Pancreas (tissue), 10 donors: ENCODE results near the gene MSANTD4. TPM values are rescaled to one million over a fixed set of nuclear protein-coding genes. Genes with fewer than 3 reads are reported as not detected.
A peak's percentile ranks its signal among the peaks of the same experiment; 100 is the strongest.

Source experiments
- ATAC-seq, 4 donors: fragments of 200-7000 bp; cut with Tn5 transposase; one replicate each; pipeline versions ENCODE4 v1.8.0 to v1.9.1; 2020; ENCODE audit warnings: mild to moderate bottlenecking in 4 of 4, moderate library complexity in 4 of 4
- DNase-seq, 6 donors: peaks; one replicate each; pipeline ENCODE4 v3.0.0-alpha.2; 2020
- FAIRE-seq: peaks from 2 replicates; lab custom pipeline; 2012; peaks lifted over from hg19 to GRCh38; lab: Jason Lieb, UNC
- H3K27ac ChIP-seq, 4 donors: fragments of 200-600 bp; sonication (generic); 1 replicate in 3 of 4; 2 replicates in 1 of 4; pipeline versions ENCODE4 v1.5.0 to v1.8.0; 2020
- H3K27me3 ChIP-seq, 4 donors: fragments of 200-600 bp; one replicate each; pipeline ENCODE4 v1.8.0; 2021
- H3K36me3 ChIP-seq, 3 donors: fragments of 200-600 bp; sonication (generic) in 1 of 3; one replicate each; pipeline versions ENCODE4 v1.5.0 to v1.8.0; 2020 to 2021
- H3K4me1 ChIP-seq, 3 donors: fragments of 200-600 bp; one replicate each; pipeline ENCODE4 v1.8.0; 2021
- H3K4me3 ChIP-seq, 4 donors: fragments of 200-600 bp; sonication (generic) in 2 of 4; one replicate each; pipeline versions ENCODE4 v1.5.0 to v1.8.0; 2020 to 2021
- H3K9me3 ChIP-seq, 4 donors: fragments of 200-600 bp; one replicate each; pipeline ENCODE4 v1.8.0; 2021
- CTCF ChIP-seq, 4 donors: fragments of 200-600 bp; sonication (generic) in 3 of 4; IDR thresholded peaks; one replicate each; pipeline versions ENCODE4 v1.5.0 to v1.8.0; 2021; ENCODE audit warnings: antibody characterized with exemption in 4 of 4
- WGBS, 2 donors: extraction: QIAGEN DNeasy Blood & Tissue Kit; methylation state at CpG; one replicate each; pipeline ENCODE4 v1.1.7; 2013; 5-methylcytosine and 5-hydroxymethylcytosine counted together
- intact Hi-C, 3 donors: fragments of 100-400 bp; cut with DNase I; formaldehyde crosslinking; loops; one replicate each; pipeline versions ENCODE4 v1.11.1 to v1.14.2; 2022
- polyA plus RNA-seq, 2 donors: library from polyadenylated mRNA; stranded (reverse); fragments of 200-250 nt; gene quantifications; one replicate each; pipeline ENCODE4 v1.2.3, GENCODE V29; 2013
- total RNA-seq, 6 donors: library from RNA; stranded (reverse); fragmentation: NEBNext Ultra II Directional in 4 of 6; extraction: Animal tissue kit (Norgen Biotek cat#: 25700) in 4 of 6; gene quantifications; one replicate each; pipeline versions ENCODE4 v1.2.1 to v1.2.4, GENCODE V29; 2021 to 2023
- donor health status: healthy with polysubstance abuse.
- donor health status: DM: no; HTN: no; CAD: no; lungs with moderate emphysema.
- donor health status: DM: no; HTN: no; CAD: no.
- donor health status: control.
- donor health status: control.
- donor health status: Bipolar disorder and iron deficiency.
- donor health status: DM: yes; HTN: yes; CAD: no.
- donor health status: DM: no; HTN: no; CAD: no.
- donor health status: DM: no; HTN: no; CAD: no.
- donor health status: DM: yes; HTN: yes; CAD: no.

MSANTD4 gene
- 1 to 10 TPM; 4.0 to 8.6 (median 7.5) TPM for total RNA-seq
- polyA plus RNA-seq = 1 to 10 TPM; 3.8 to 7.6 TPM

GRCh38 chr11:106021967-106022794 lies at the start of gene MSANTD4:
MSANTD4 (minus strand) TSS chr11:106022240; CDS start chr11:106010917, 11,323 bp downstream.
- peak within 1 kb of the TSS; percentile 77 to 96 (median 80) for H3K4me3 ChIP-seq
- H3K36me3 ChIP-seq = no peaks in the 10 kb centered on the region
- 1 to 2% methylated on average over 41 to 48 of the region's 48 CpGs for WGBS, 2 donors
- peaks cover 10 to 18% (median 17%) of the 10 kb centered on the region in 3 donors for H3K4me1 ChIP-seq
- H3K27ac ChIP-seq = peak within 1 kb of the TSS; percentile 37 to 67 (median 51)
- DNase-seq (peak; percentile 95 to 100 (median 99)), FAIRE-seq (peak; percentile 94), ATAC-seq (peak; percentile 96 to 99 (median 98))
- intact Hi-C loops = no loop called here
- H3K9me3 ChIP-seq = no peaks in the 10 kb centered on the region
- TF ChIP-seq CTCF (IDR thresholded peaks at IDR 0.05) = no peak
- no peaks in the 10 kb centered on the region for H3K27me3 ChIP-seq

- intact Hi-C loops = no loop called here
- no peak for ATAC-seq
- 93 to 95% methylated on average over 3 of the region's 3 CpGs for WGBS, 2 donors
Observed at GRCh38 chr11:106070606-106071005, 48.6 kb upstream of the MSANTD4 start.

GRCh38 chr11:106063009-106063408 lies 41.0 kb upstream of the MSANTD4 start:
- H3K27ac ChIP-seq = no peak overlapping the region
- FAIRE-seq (no peak), DNase-seq (no peak), ATAC-seq (no peak)
- H3K36me3 ChIP-seq = no peaks in the 10 kb centered on the region
- no peaks in the 10 kb centered on the region for H3K9me3 ChIP-seq
- intact Hi-C loops = no loop called here
- no peaks in the 10 kb centered on the region for H3K4me1 ChIP-seq
- H3K27me3 ChIP-seq = no peaks in the 10 kb centered on the region
- H3K4me3 ChIP-seq = no peak overlapping the region
- TF ChIP-seq CTCF (IDR thresholded peaks at IDR 0.05) = no peak

More at GRCh38 chr11:106070606-106071005, 48.6 kb upstream of the MSANTD4 start:
- no peaks in the 10 kb centered on the region for H3K36me3 ChIP-seq
- H3K27me3 ChIP-seq = no peaks in the 10 kb centered on the region
- H3K4me3 ChIP-seq = no peak overlapping the region
- no peak overlapping the region for H3K27ac ChIP-seq
- peaks cover 0 to 5% (median 0%) of the 10 kb centered on the region in 3 donors for H3K4me1 ChIP-seq
- H3K9me3 ChIP-seq = no peaks in the 10 kb centered on the region
- FAIRE-seq = no peak
- no peak for DNase-seq
- TF ChIP-seq CTCF (IDR thresholded peaks at IDR 0.05) = no peak

- no peak for TF ChIP-seq CTCF (IDR thresholded peaks at IDR 0.05)
- intact Hi-C loops = no loop called here
- Histone ChIP-seq H3K4me3 (no peak overlapping the region), H3K27me3 (no peaks in the 10 kb centered on the region), H3K36me3 (no peaks in the 10 kb centered on the region), H3K4me1 (no peaks in the 10 kb centered on the region), H3K27ac (no peak overlapping the region), H3K9me3 (no peaks in the 10 kb centered on the region)
- no peak for FAIRE-seq
- no peak for ATAC-seq
- 98 to 100% methylated on average over 1 of the region's 1 CpG for WGBS, 2 donors
- DNase-seq = no peak
Observed at GRCh38 chr11:106061954-106062949, 40.2 kb upstream of the MSANTD4 start.
